ENCODE results near the gene ETDA. TPM values are rescaled to one million over a fixed set of nuclear protein-coding genes. Genes with fewer than 3 reads are reported as not detected.

Gene ETDA
- not detected for total RNA-seq

DNA sequence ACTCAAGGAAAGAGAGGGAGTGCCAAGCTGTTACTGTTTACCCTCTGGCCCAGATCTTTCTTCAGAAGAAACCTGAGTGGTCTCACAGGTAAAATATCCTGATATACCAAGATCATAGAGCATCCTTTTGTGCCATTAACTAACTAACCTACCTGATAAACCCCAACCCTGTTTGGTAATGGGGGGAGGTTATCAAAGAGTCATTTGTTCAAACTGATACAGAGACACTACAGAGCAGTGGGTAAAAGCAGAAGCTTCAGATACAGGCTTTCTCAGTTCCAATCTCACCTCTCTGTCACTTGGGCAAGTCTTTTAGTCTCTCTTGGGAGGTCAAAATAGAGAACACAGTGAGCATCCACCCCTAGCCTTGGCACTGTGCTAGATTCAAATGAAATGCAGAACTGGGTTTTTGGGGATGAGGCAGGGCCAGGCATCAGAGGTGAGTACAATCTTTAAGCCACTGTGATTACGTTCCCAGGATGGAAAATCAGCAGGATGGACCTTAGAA, at the start of gene ETDA:
ETDA (plus strand) TSS at position 51 of the 508 bp plus-strand sequence. CDS start 1,216 bp downstream, outside the sequence.

Other genes with a start within 250 kb of the ETDA start
- 6.2 TPM for gene RTL8B, start 229.5 kb upstream of the ETDA start, total RNA-seq
- 37.1 TPM for gene RTL8C, start 219.7 kb upstream of the ETDA start, total RNA-seq
- gene RTL8A, start 199.9 kb upstream of the ETDA start, total RNA-seq, result 9.0 TPM
- gene SMIM10L2B, start 153.3 kb upstream of the ETDA start, total RNA-seq, result 15.7 TPM
- gene ETDB, start 131.5 kb upstream of the ETDA start, total RNA-seq, result not detected
- gene CT55, start 80.7 kb upstream of the ETDA start, total RNA-seq, result not detected
- not detected for gene ETDC, start 57.4 kb downstream of the ETDA start, total RNA-seq
- gene ZNF75D, start 92.0 kb downstream of the ETDA start, total RNA-seq, result 15.7 TPM
- 15.5 TPM for gene ZNF449, start 92.7 kb downstream of the ETDA start, total RNA-seq
- gene SMIM10L2A, start 169.9 kb downstream of the ETDA start, total RNA-seq, result 22.1 TPM